ENCODE results near the gene WDR27. TPM values are rescaled to one million over a fixed set of nuclear protein-coding genes. Genes with fewer than 3 reads are reported as not detected.

WDR27 gene
- polyA plus RNA-seq, 2 of the 4 experiments (the other 2 are of a cell fraction), result 18.9 to 36.1 TPM

DNA sequence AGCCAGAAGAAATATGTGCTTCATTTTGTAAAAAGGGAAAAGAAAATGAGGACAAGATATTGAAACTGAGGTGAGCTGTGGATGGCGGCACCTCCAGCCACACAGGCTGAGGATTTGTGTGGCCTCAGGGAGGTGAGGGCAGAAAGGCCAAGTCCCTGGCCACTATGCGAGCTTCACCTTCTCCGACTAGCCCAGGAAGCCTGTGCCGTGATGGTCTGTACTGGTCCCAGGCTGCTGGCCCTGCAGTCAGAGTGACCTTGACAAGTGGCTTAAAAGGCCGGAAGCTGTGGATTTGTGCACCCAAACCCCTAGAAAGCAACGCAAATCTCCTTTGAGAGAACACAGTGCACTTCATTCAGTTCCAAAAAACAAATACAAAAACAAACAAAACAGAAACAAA is 48.1 kb downstream of the WDR27 start:
- POLR2A ChIA-PET, result no interaction called here
- no peak for FAIRE-seq

GRCh38 chr6:169652896-169653295 is 48.9 kb downstream of the WDR27 start:
- ATAC-seq, result no peak
- no peak overlapping the region for H3K4me3 ChIP-seq
- no peaks in the 10 kb centered on the region for H3K4me1 ChIP-seq
- CTCF ChIA-PET, result no interaction called here
- no peak overlapping the region for H3K4me2 ChIP-seq
- TF ChIP-seq ZSCAN20 (CRISPR knock-in tag; IDR thresholded peaks at IDR 0.05), result no peak
- POLR2A ChIA-PET, result no interaction called here
- no peaks in the 10 kb centered on the region for H3K9me3 ChIP-seq
- no peak for FAIRE-seq
- no peak for DNase-seq (ENCODE audit: low read depth in 1 of 2, low spot score in 1 of 2)
- no peak overlapping the region for H3K27ac ChIP-seq
- 83% methylated on average over 11 of the region's 11 CpGs for WGBS (ENCODE audit: missing lambda C conversion rate)

More for the DNA sequence above, 48.1 kb downstream of the WDR27 start:
- no peaks in the 10 kb centered on the region for H3K9me3 ChIP-seq
- H3K4me3 ChIP-seq, result no peak overlapping the region
- H3K4me2 ChIP-seq, result no peak overlapping the region
- TF ChIP-seq GATA3 (IDR thresholded peaks at IDR 0.05; ENCODE audit: borderline replicate concordance) (no peak), FOXS1 (CRISPR knock-in tag; IDR thresholded peaks at IDR 0.05) (no peak), NFE2L2 (conservative IDR thresholded peaks at IDR 0.05; ENCODE audit: low read length) (no peak), POLR2A (IDR thresholded peaks at IDR 0.05; ENCODE audit: low read length) (no peak), EP300 (IDR thresholded peaks at IDR 0.05) (no peak), SREBF2 (IDR thresholded peaks at IDR 0.05) (no peak), BHLHE40 (IDR thresholded peaks at IDR 0.05; ENCODE audit: low read depth, low read length) (no peak), ZC3H11A (IDR thresholded peaks at IDR 0.05) (no peak), CEBPB (IDR thresholded peaks at IDR 0.05) (no peak), RFX5 (IDR thresholded peaks at IDR 0.05) (no peak), NPAS2 (CRISPR knock-in tag; IDR thresholded peaks at IDR 0.05; ENCODE audit: borderline replicate concordance) (no peak), CTCF (IDR thresholded peaks at IDR 0.05) (no peak), HDAC2 (IDR thresholded peaks at IDR 0.05) (no peak)
- TF ChIP-seq, protein P1, sequence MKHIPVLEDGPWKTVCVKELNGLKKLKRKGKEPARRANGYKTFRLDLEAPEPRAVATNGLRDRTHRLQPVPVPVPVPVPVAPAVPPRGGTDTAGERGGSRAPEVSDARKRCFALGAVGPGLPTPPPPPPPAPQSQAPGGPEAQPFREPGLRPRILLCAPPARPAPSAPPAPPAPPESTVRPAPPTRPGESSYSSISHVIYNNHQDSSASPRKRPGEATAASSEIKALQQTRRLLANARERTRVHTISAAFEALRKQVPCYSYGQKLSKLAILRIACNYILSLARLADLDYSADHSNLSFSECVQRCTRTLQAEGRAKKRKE (CRISPR knock-in tag; IDR thresholded peaks at IDR 0.05; ENCODE audit: low read depth), result no peak
- TF ChIP-seq, protein P2, sequence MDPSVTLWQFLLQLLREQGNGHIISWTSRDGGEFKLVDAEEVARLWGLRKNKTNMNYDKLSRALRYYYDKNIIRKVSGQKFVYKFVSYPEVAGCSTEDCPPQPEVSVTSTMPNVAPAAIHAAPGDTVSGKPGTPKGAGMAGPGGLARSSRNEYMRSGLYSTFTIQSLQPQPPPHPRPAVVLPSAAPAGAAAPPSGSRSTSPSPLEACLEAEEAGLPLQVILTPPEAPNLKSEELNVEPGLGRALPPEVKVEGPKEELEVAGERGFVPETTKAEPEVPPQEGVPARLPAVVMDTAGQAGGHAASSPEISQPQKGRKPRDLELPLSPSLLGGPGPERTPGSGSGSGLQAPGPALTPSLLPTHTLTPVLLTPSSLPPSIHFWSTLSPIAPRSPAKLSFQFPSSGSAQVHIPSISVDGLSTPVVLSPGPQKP (IDR thresholded peaks at IDR 0.05; ENCODE audit: low read depth, low read length), result no peak
- H3K27ac ChIP-seq, result no peak overlapping the region
- DNase-seq (ENCODE audit: low read depth in 1 of 2, low spot score in 1 of 2) (no peak), ATAC-seq (no peak)
- CTCF ChIA-PET, result interaction anchor here (1.4 kb wide), 1 partner anchor 13 kb away, joined by 3 read pairs; no protein-coding TSS in a partner anchor
- 92% methylated on average over 5 of the region's 6 CpGs for WGBS (ENCODE audit: missing lambda C conversion rate)
- no peaks in the 10 kb centered on the region for H3K4me1 ChIP-seq

DNA sequence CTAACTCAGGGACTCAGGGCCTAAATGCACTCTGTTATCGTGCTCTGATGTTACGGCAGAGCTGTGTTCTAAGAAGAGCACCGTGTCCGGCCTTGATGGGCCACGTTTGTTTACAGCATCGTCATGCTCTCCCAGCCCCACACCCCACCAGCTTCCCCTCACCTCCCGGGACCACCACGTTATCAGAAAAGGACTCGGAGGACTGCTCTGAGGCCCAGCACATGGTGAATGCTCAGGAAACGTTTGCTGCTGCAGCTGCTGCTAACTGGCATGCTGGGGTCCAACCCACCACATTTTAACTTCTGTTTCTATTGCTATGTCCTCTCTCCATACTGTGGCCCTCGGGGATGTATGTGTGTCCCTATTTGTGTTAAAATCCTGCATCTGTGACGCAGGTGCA is 50.3 kb downstream of the WDR27 start:
- CTCF ChIA-PET, result no interaction called here
- no peaks in the 10 kb centered on the region for H3K4me1 ChIP-seq
- FAIRE-seq (no peak), ATAC-seq (no peak), DNase-seq (ENCODE audit: low read depth in 1 of 2, low spot score in 1 of 2) (no peak)
- no peak overlapping the region for H3K4me2 ChIP-seq
- H3K4me3 ChIP-seq, result no peak overlapping the region
- no peak for TF ChIP-seq CHD2 (IDR thresholded peaks at IDR 0.05; ENCODE audit: low read length, partially characterized antibody)
- no peak for TF ChIP-seq POLR2AphosphoS2 (conservative IDR thresholded peaks at IDR 0.05; ENCODE audit: low read length)
- no peak for TF ChIP-seq GATA3 (IDR thresholded peaks at IDR 0.05; ENCODE audit: borderline replicate concordance)
- no peak for TF ChIP-seq SREBF2 (IDR thresholded peaks at IDR 0.05)
- no peak for TF ChIP-seq FOSL2 (IDR thresholded peaks at IDR 0.05)
- TF ChIP-seq FOSL2 (CRISPR knock-in tag; IDR thresholded peaks at IDR 0.05), result no peak
- no peak for TF ChIP-seq ESRRA (IDR thresholded peaks at IDR 0.05; ENCODE audit: borderline replicate concordance, low read length)
- no peak for TF ChIP-seq RCOR1 (IDR thresholded peaks at IDR 0.05; ENCODE audit: low read depth, low read length)
- TF ChIP-seq NPAS2 (CRISPR knock-in tag; IDR thresholded peaks at IDR 0.05; ENCODE audit: borderline replicate concordance), result no peak
- TF ChIP-seq ZFP36 (IDR thresholded peaks at IDR 0.05; ENCODE audit: borderline replicate concordance, partially characterized antibody), result no peak
- TF ChIP-seq SMC3 (IDR thresholded peaks at IDR 0.05), result no peak
- TF ChIP-seq HOXB5 (CRISPR knock-in tag; IDR thresholded peaks at IDR 0.05), result no peak
- TF ChIP-seq POLR2A (IDR thresholded peaks at IDR 0.05; ENCODE audit: low read length), result no peak
- TF ChIP-seq RNF2 (IDR thresholded peaks at IDR 0.05; ENCODE audit: borderline replicate concordance, low read depth), result no peak
- no peak for TF ChIP-seq MAZ (IDR thresholded peaks at IDR 0.05; ENCODE audit: borderline replicate concordance, low read depth, low read length)
- no peak for TF ChIP-seq RAD21 (conservative IDR thresholded peaks at IDR 0.05 in 1 of 2, IDR thresholded peaks at IDR 0.05 in 1 of 2)
- no peak for TF ChIP-seq BHLHE40 (IDR thresholded peaks at IDR 0.05; ENCODE audit: low read depth, low read length)
- no peak for TF ChIP-seq HOXB13 (CRISPR knock-in tag; IDR thresholded peaks at IDR 0.05; ENCODE audit: low read depth)
- H3K9me3 ChIP-seq, result no peaks in the 10 kb centered on the region
- no peak overlapping the region for H3K27ac ChIP-seq
- 93% methylated on average over 12 of the region's 12 CpGs for WGBS (ENCODE audit: missing lambda C conversion rate)
- POLR2A ChIA-PET, result no interaction called here
